Gastroesophageal sphincter (tissue), 2 donors: ENCODE measurements around the gene KLHL18.

Experiments used
- EP300 ChIP-seq: sonication (generic); formaldehyde crosslinking; IDR thresholded peaks from one replicate; pipeline ENCODE4 v1.6.1; 2017; ENCODE audit warnings: antibody characterized with exemption, mild to moderate bottlenecking
- POLR2A ChIP-seq, 2 donors: fragments of 450-650 bp; IDR thresholded peaks; one replicate each; pipeline ENCODE4 v1.6.1; 2017; ENCODE audit warnings: antibody characterized with exemption in 2 of 2, mild to moderate bottlenecking in 2 of 2, moderate library complexity in 1 of 2
- POLR2AphosphoS5 ChIP-seq: sonication (generic); formaldehyde crosslinking; IDR thresholded peaks from one replicate; pipeline ENCODE4 v1.6.1; 2017; ENCODE audit warnings: antibody characterized with exemption

- TF ChIP-seq POLR2AphosphoS5 = no peak
- TF ChIP-seq EP300 = no peak
- TF ChIP-seq POLR2A (IDR thresholded peaks at IDR 0.05) = no peak
Measured at GRCh38 chr3:47339951-47340350, 57.2 kb downstream of the KLHL18 start.
